MM.1S (cell line): ENCODE measurements around the gene DAB1.

Experiments
- DNase-seq: peaks from one replicate; pipeline ENCODE4 v3.0.0-alpha.2; 2015
- H2AFZ ChIP-seq: fragments of 300-600 bp; sonication (generic); 2 replicates; pipeline ENCODE4 v1.6.0; 2016; ENCODE audit warnings: antibody characterized with exemption, low read length
- H3F3A ChIP-seq: fragments of 300-600 bp; sonication (generic); 2 replicates; pipeline ENCODE4 v1.6.1; 2016; ENCODE audit warnings: mild to moderate bottlenecking, antibody characterized with exemption, low read length, moderate library complexity, mixed read lengths; ENCODE audit not compliant: insufficient read depth
- H3K27ac ChIP-seq: fragments of 300-600 bp; sonication (generic); 2 replicates; pipeline ENCODE4 v1.5.1; 2016; ENCODE audit warnings: mild to moderate bottlenecking, low read length
- H3K27me3 ChIP-seq: fragments of 300-600 bp; sonication (generic); replicated peaks from 2 replicates; pipeline ENCODE4 v1.6.0; 2016; ENCODE audit warnings: low read length; ENCODE audit not compliant: insufficient read depth
- H3K36me3 ChIP-seq: fragments of 300-600 bp; sonication (generic); replicated peaks from 2 replicates; pipeline ENCODE4 v1.6.1; 2016; ENCODE audit warnings: mild to moderate bottlenecking, low read length, mixed read lengths; ENCODE audit not compliant: insufficient read depth
- H3K4me1 ChIP-seq: fragments of 300-600 bp; sonication (generic); 2 replicates; pipeline ENCODE4 v1.6.1; 2016; ENCODE audit warnings: low read length, mixed read lengths
- H3K4me2 ChIP-seq: fragments of 300-600 bp; sonication (generic); 2 replicates; pipeline ENCODE4 v1.6.0; 2016; ENCODE audit warnings: low read depth, low read length
- H3K4me3 ChIP-seq: fragments of 300-600 bp; sonication (generic); 2 replicates; pipeline ENCODE4 v1.5.1; 2016; ENCODE audit warnings: low read length, mixed read lengths
- H3K79me2 ChIP-seq: fragments of 300-600 bp; sonication (generic); 2 replicates; pipeline ENCODE4 v1.6.1; 2016; ENCODE audit warnings: mixed run types, low read length, mixed read lengths
- H3K9ac ChIP-seq: fragments of 300-600 bp; sonication (generic); 2 replicates; pipeline ENCODE4 v1.6.1; 2016; ENCODE audit warnings: low read length, mixed read lengths
- H3K9me2 ChIP-seq: fragments of 300-600 bp; sonication (generic); replicated peaks from 2 replicates; pipeline ENCODE4 v1.6.1; 2016; ENCODE audit warnings: mild to moderate bottlenecking, low read length, mixed read lengths; ENCODE audit not compliant: insufficient read depth
- H3K9me3 ChIP-seq: fragments of 300-600 bp; sonication (generic); replicated peaks from 2 replicates; pipeline ENCODE4 v1.6.1; 2016; ENCODE audit warnings: mild to moderate bottlenecking, low read length, mixed read lengths; ENCODE audit not compliant: insufficient read depth
- H4K20me1 ChIP-seq: fragments of 300-600 bp; sonication (generic); 2 replicates; pipeline ENCODE4 v1.6.1; 2016; ENCODE audit warnings: mild to moderate bottlenecking, low read length, moderate library complexity, mixed read lengths; ENCODE audit not compliant: insufficient read depth
- EZH2 ChIP-seq: fragments of 300-600 bp; sonication (generic); optimal IDR thresholded peaks from 2 replicates; pipeline ENCODE3; 2017; ENCODE audit warnings: low read depth, mild to moderate bottlenecking, antibody characterized with exemption, low read length, mixed read lengths
- EZH2phosphoT487 ChIP-seq: fragments of 300-600 bp; sonication (generic); IDR thresholded peaks from 2 replicates; pipeline ENCODE4 v1.6.1; 2018; ENCODE audit warnings: antibody characterized with exemption, low read length
- TF ChIP-seq, protein P1 (sequence below): fragments of 300-600 bp; sonication (generic); IDR thresholded peaks from 2 replicates; pipeline ENCODE4 v1.5.1; 2016; ENCODE audit warnings: antibody characterized with exemption, low read length, mixed read lengths

The DAB1 gene

DNA sequence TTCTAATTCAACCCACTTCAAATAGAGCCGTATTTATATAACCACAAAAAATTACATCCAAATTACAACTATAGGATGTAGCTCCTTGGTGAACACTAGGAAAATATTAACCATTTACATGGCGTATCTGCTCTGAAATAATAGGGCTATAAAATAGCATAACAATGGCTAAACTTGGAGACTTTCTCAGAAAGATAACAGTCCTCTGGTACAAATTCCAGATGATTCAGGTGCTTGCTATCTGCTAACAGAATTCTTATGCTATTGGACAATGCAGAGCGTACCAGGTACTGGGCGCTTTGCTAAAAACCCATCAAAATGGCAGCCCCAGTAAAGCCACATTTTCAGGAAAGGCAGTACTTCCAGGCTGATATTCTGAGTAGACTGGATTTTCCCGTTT lies 248.4 kb downstream of the DAB1 start:
- H2AFZ ChIP-seq = no peak overlapping the region
- H3K4me3 ChIP-seq = no peak overlapping the region
- no peak for DNase-seq

DNA sequence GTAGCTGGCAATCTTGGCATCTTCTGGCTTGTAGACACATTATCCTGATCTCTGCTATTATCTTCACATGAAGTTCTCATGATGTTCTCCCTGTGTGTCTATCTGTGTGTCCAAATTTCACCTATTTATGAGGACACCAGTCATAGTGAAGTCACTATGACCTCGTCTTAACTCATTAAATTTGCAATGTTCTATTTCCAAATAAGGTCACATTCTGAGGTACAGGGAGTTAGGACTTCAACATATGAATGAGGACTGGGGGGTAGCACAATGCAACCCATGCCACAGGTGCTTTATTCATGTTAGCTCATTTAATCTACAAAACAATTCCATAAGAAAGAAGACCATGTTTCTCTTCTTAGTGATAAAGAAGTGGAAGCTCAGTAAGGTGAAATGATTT lies 251.8 kb downstream of the DAB1 start:
- no peak for DNase-seq
- Histone ChIP-seq H4K20me1 (no peaks in the 10 kb centered on the region), H3K4me1 (no peaks in the 10 kb centered on the region), H3K4me2 (no peak overlapping the region), H3K27me3 (no peaks in the 10 kb centered on the region), H3K79me2 (no peaks in the 10 kb centered on the region), H3K9me3 (no peaks in the 10 kb centered on the region), H3K36me3 (no peaks in the 10 kb centered on the region), H3K4me3 (no peak overlapping the region), H3K27ac (no peak overlapping the region), H3F3A (no peaks in the 10 kb centered on the region), H2AFZ (no peak overlapping the region), H3K9ac (no peak overlapping the region), H3K9me2 (no peaks in the 10 kb centered on the region)
- TF ChIP-seq, protein P1, sequence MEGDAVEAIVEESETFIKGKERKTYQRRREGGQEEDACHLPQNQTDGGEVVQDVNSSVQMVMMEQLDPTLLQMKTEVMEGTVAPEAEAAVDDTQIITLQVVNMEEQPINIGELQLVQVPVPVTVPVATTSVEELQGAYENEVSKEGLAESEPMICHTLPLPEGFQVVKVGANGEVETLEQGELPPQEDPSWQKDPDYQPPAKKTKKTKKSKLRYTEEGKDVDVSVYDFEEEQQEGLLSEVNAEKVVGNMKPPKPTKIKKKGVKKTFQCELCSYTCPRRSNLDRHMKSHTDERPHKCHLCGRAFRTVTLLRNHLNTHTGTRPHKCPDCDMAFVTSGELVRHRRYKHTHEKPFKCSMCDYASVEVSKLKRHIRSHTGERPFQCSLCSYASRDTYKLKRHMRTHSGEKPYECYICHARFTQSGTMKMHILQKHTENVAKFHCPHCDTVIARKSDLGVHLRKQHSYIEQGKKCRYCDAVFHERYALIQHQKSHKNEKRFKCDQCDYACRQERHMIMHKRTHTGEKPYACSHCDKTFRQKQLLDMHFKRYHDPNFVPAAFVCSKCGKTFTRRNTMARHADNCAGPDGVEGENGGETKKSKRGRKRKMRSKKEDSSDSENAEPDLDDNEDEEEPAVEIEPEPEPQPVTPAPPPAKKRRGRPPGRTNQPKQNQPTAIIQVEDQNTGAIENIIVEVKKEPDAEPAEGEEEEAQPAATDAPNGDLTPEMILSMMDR = no peak
- TF ChIP-seq EZH2phosphoT487 = no peak

More for the DNA sequence above, 248.4 kb downstream of the DAB1 start:
- Histone ChIP-seq H3K4me2 (no peak overlapping the region), H3K9me3 (no peaks in the 10 kb centered on the region), H3K36me3 (no peaks in the 10 kb centered on the region), H3K27me3 (no peaks in the 10 kb centered on the region), H3K9ac (no peak overlapping the region), H3F3A (no peaks in the 10 kb centered on the region), H3K9me2 (no peaks in the 10 kb centered on the region), H4K20me1 (no peaks in the 10 kb centered on the region), H3K4me1 (no peaks in the 10 kb centered on the region), H3K79me2 (no peaks in the 10 kb centered on the region), H3K27ac (no peak overlapping the region)
- TF ChIP-seq, protein P1 = no peak
- TF ChIP-seq EZH2phosphoT487 (no peak), EZH2 (no peak)

DNA sequence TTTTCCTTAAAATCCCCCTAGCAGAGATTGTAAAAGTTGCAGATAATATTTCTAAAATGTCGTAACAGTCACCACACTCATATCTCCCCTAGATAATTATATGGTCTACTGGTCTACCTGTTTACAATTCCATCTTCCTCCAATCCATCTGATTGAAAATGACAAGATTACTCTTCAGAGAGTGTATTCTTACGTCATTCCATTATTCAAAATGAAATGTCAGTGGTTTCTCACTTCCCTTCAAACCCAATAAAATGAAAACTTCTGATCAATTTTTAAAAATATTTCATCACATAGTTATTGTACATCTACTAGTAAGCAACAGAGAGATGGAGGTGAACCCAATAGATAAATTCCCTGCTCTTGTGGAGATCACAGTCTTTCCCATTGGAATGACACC lies 255.9 kb downstream of the DAB1 start:
- DNase-seq = no peak
- H3K4me3 ChIP-seq = no peak overlapping the region
- TF ChIP-seq, protein P1 = no peak
- TF ChIP-seq EZH2phosphoT487 = no peak
- no peak for TF ChIP-seq EZH2
- no peak overlapping the region for H3K27ac ChIP-seq
- H3K4me2 ChIP-seq = no peak overlapping the region
- no peak overlapping the region for H3K9ac ChIP-seq
- no peaks in the 10 kb centered on the region for H3K27me3 ChIP-seq
- H3K9me2 ChIP-seq = no peaks in the 10 kb centered on the region
- no peaks in the 10 kb centered on the region for H3F3A ChIP-seq
- no peak overlapping the region for H2AFZ ChIP-seq
- no peaks in the 10 kb centered on the region for H3K36me3 ChIP-seq
- H3K4me1 ChIP-seq = no peaks in the 10 kb centered on the region
- H4K20me1 ChIP-seq = no peaks in the 10 kb centered on the region
- no peaks in the 10 kb centered on the region for H3K9me3 ChIP-seq
- H3K79me2 ChIP-seq = no peaks in the 10 kb centered on the region

DNA sequence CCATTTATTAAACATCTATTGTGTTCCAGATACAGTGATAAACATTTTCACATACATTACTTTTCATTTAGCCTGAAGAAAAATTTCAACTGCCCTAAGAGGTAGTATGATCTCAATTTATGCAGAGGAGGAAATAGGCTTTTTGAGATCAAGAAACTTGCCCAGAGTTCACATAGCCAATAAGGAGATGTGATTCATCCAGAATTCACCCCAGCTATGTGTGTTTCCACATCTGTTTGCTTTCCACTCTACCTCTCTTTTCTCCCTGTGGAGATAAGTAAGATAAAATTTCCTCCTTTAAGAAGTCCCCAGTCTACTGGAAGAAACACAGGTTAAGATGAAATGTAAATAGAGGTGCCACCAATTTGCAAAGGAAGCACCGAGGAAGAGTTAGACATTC lies 258.3 kb downstream of the DAB1 start:
- Histone ChIP-seq H2AFZ (no peak overlapping the region), H3K4me1 (no peaks in the 10 kb centered on the region), H3K79me2 (no peaks in the 10 kb centered on the region), H3K9me3 (no peaks in the 10 kb centered on the region), H3F3A (no peaks in the 10 kb centered on the region), H3K27ac (no peak overlapping the region), H4K20me1 (no peaks in the 10 kb centered on the region), H3K4me2 (no peak overlapping the region), H3K27me3 (no peaks in the 10 kb centered on the region), H3K4me3 (no peak overlapping the region), H3K9me2 (no peaks in the 10 kb centered on the region), H3K36me3 (no peaks in the 10 kb centered on the region), H3K9ac (no peak overlapping the region)
- TF ChIP-seq, protein P1 = no peak
- no peak for TF ChIP-seq EZH2phosphoT487
- TF ChIP-seq EZH2 = no peak
- no peak for DNase-seq
